ENCODE results near the gene KCTD16.
A peak's percentile ranks its signal among the peaks of the same experiment; 100 is the strongest.

KCTD16 gene

DNA sequence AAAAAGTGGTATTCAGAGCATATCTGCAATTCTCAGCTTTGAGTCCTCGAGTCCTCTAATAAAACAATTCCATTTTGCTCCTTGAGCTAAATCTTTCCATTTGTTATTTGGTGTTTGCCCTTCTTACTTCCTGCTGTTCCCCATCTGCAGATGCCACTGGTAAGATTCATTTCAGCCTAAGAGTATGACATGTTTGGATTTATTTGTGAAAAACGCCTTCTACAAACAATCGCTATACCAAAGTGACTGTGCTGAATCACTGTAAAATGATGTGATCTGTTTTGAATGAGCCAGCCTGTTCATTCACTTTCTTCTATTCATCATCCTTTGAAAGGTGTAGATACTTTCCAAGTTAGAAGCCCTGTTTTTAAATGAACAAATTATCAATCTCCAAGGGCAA is 27.7 kb downstream of the KCTD16 start:
- TF ChIP-seq GLIS3 (CRISPR knock-in tag; IDR thresholded peaks at IDR 0.05) = no peak
- no peak for TF ChIP-seq SNAI2 (CRISPR knock-in tag; IDR thresholded peaks at IDR 0.05)
- ATAC-seq = peak; percentile 40; the same call in 2 of the 3 replicates

GRCh38 chr5:144201588-144201987 is 30.9 kb downstream of the KCTD16 start:
- no peak for ATAC-seq
- TF ChIP-seq CSDC2 (CRISPR knock-in tag; IDR thresholded peaks at IDR 0.05) = no peak
- no peak for TF ChIP-seq ZFP3 (CRISPR knock-in tag; IDR thresholded peaks at IDR 0.05)
- no peak for TF ChIP-seq ZNF8 (CRISPR knock-in tag; IDR thresholded peaks at IDR 0.05)
- no peak for TF ChIP-seq RARB (CRISPR knock-in tag; IDR thresholded peaks at IDR 0.05)
- no peak for TF ChIP-seq TOX (CRISPR knock-in tag; IDR thresholded peaks at IDR 0.05; ENCODE audit: borderline replicate concordance)
- TF ChIP-seq GLIS3 (CRISPR knock-in tag; IDR thresholded peaks at IDR 0.05) = no peak
- no peak for TF ChIP-seq ZC3H10 (CRISPR knock-in tag; IDR thresholded peaks at IDR 0.05)
- TF ChIP-seq TSHZ2 (CRISPR knock-in tag; IDR thresholded peaks at IDR 0.05) = no peak

DNA sequence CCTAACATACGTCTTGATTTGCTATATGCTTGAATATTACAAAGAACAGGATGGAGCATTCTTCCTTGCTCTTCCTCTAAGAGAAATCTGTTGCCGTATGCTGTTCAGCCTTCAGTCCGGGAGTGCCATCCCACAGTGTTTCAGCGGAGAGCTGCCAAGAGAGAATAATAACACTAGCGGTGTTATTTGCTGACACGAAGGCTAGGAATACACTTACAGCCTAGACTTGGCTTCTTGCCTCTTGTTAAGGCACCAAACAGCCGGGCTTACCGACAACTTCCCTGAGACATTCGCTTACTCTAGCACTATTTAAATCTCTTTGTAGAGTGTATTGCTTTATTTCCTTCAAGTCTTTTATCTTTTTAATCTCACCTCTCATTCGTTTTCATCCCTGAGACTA is 31.4 kb downstream of the KCTD16 start:
- no peak for ATAC-seq
- TF ChIP-seq GLIS3 (CRISPR knock-in tag; IDR thresholded peaks at IDR 0.05) = no peak
- no peak for TF ChIP-seq ARNTL (CRISPR knock-in tag; IDR thresholded peaks at IDR 0.05; ENCODE audit: borderline replicate concordance, low read depth)
- TF ChIP-seq ZFP30 (CRISPR knock-in tag; IDR thresholded peaks at IDR 0.05) = no peak
- no peak for TF ChIP-seq ZNF70 (CRISPR knock-in tag; IDR thresholded peaks at IDR 0.05)
- no peak for TF ChIP-seq ZNF8 (CRISPR knock-in tag; IDR thresholded peaks at IDR 0.05)
- no peak for TF ChIP-seq ZNF565 (CRISPR knock-in tag; conservative IDR thresholded peaks at IDR 0.05; ENCODE audit: low read depth)
- TF ChIP-seq, protein P1, sequence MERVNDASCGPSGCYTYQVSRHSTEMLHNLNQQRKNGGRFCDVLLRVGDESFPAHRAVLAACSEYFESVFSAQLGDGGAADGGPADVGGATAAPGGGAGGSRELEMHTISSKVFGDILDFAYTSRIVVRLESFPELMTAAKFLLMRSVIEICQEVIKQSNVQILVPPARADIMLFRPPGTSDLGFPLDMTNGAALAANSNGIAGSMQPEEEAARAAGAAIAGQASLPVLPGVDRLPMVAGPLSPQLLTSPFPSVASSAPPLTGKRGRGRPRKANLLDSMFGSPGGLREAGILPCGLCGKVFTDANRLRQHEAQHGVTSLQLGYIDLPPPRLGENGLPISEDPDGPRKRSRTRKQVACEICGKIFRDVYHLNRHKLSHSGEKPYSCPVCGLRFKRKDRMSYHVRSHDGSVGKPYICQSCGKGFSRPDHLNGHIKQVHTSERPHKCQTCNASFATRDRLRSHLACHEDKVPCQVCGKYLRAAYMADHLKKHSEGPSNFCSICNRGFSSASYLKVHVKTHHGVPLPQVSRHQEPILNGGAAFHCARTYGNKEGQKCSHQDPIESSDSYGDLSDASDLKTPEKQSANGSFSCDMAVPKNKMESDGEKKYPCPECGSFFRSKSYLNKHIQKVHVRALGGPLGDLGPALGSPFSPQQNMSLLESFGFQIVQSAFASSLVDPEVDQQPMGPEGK (CRISPR knock-in tag; IDR thresholded peaks at IDR 0.05; ENCODE audit: borderline replicate concordance) = no peak
- no peak for TF ChIP-seq RARB (CRISPR knock-in tag; IDR thresholded peaks at IDR 0.05)
- TF ChIP-seq CSDC2 (CRISPR knock-in tag; IDR thresholded peaks at IDR 0.05) = no peak

GRCh38 chr5:144202726-144203125 is 32.1 kb downstream of the KCTD16 start:
- TF ChIP-seq ZNF8 (CRISPR knock-in tag; IDR thresholded peaks at IDR 0.05) (no peak), GLIS3 (CRISPR knock-in tag; IDR thresholded peaks at IDR 0.05) (no peak), ZFP3 (CRISPR knock-in tag; IDR thresholded peaks at IDR 0.05) (no peak), CSDC2 (CRISPR knock-in tag; IDR thresholded peaks at IDR 0.05) (no peak), TOX (CRISPR knock-in tag; IDR thresholded peaks at IDR 0.05; ENCODE audit: borderline replicate concordance) (no peak), BACH2 (CRISPR knock-in tag; IDR thresholded peaks at IDR 0.05; ENCODE audit: borderline replicate concordance) (no peak), ZC3H10 (CRISPR knock-in tag; IDR thresholded peaks at IDR 0.05) (no peak), TSHZ2 (CRISPR knock-in tag; IDR thresholded peaks at IDR 0.05) (no peak), SNAI2 (CRISPR knock-in tag; IDR thresholded peaks at IDR 0.05) (no peak), ZNF565 (CRISPR knock-in tag; conservative IDR thresholded peaks at IDR 0.05; ENCODE audit: low read depth) (no peak), OSR1 (CRISPR knock-in tag; IDR thresholded peaks at IDR 0.05) (no peak), POU6F1 (CRISPR knock-in tag; IDR thresholded peaks at IDR 0.05; ENCODE audit: borderline replicate concordance, low read depth) (no peak), ARNTL (CRISPR knock-in tag; IDR thresholded peaks at IDR 0.05; ENCODE audit: borderline replicate concordance, low read depth) (no peak), ZNF70 (CRISPR knock-in tag; IDR thresholded peaks at IDR 0.05) (no peak), ISL1 (CRISPR knock-in tag; IDR thresholded peaks at IDR 0.05) (no peak), CSRNP3 (CRISPR knock-in tag; IDR thresholded peaks at IDR 0.05) (no peak)
- TF ChIP-seq, protein P2, sequence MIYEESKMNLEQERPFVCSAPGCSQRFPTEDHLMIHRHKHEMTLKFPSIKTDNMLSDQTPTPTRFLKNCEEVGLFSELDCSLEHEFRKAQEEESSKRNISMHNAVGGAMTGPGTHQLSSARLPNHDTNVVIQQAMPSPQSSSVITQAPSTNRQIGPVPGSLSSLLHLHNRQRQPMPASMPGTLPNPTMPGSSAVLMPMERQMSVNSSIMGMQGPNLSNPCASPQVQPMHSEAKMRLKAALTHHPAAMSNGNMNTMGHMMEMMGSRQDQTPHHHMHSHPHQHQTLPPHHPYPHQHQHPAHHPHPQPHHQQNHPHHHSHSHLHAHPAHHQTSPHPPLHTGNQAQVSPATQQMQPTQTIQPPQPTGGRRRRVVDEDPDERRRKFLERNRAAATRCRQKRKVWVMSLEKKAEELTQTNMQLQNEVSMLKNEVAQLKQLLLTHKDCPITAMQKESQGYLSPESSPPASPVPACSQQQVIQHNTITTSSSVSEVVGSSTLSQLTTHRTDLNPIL (CRISPR knock-in tag; IDR thresholded peaks at IDR 0.05; ENCODE audit: low read depth) = no peak

More at GRCh38 chr5:144202726-144203125, 32.1 kb downstream of the KCTD16 start:
- ATAC-seq = no peak
